Astrocyte (in vitro differentiated cells and primary cell): ENCODE measurements around the gene COL15A1. TPM values are rescaled to one million over a fixed set of nuclear protein-coding genes. Genes with fewer than 3 reads are reported as not detected.

Experiments
- DNase-seq: peaks from one replicate; pipeline ENCODE4 v3.0.0-alpha.2; 2010; ENCODE audit warnings: low read depth
- FAIRE-seq: peaks from 2 replicates; lab custom pipeline; 2011; peaks lifted over from hg19 to GRCh38; lab: Jason Lieb, UNC
- H2AFZ ChIP-seq: 2 replicates; pipeline ENCODE4 v1.6.0; 2012; ENCODE audit warnings: low read depth, low read length, inconsistent platforms
- H3K27ac ChIP-seq: 2 replicates; pipeline ENCODE4 v1.5.1; 2011; ENCODE audit warnings: low read depth, low read length, inconsistent platforms
- H3K27me3 ChIP-seq: 2 replicates; pipeline ENCODE4 v1.6.0; 2011; ENCODE audit warnings: low read length, inconsistent platforms; ENCODE audit not compliant: insufficient read depth
- H3K36me3 ChIP-seq: 2 replicates; pipeline ENCODE4 v1.5.1; 2011; ENCODE audit warnings: low read length, inconsistent platforms; ENCODE audit not compliant: insufficient read depth
- H3K4me1 ChIP-seq: 2 replicates; pipeline ENCODE4 v1.5.1; 2011; ENCODE audit warnings: low read length, inconsistent platforms; ENCODE audit not compliant: insufficient read depth
- H3K4me2 ChIP-seq: 2 replicates; pipeline ENCODE4 v1.6.0; 2012; ENCODE audit warnings: low read length, inconsistent platforms
- H3K4me3 ChIP-seq: 2 replicates; pipeline ENCODE4 v1.5.1; 2011; ENCODE audit warnings: low read depth, mild to moderate bottlenecking, low read length, inconsistent platforms; ENCODE audit not compliant: insufficient read depth
- H3K79me2 ChIP-seq: 2 replicates; pipeline ENCODE4 v1.6.0; 2012; ENCODE audit warnings: mild to moderate bottlenecking, low read length, inconsistent platforms; ENCODE audit not compliant: insufficient read depth
- H3K9ac ChIP-seq: 2 replicates; pipeline ENCODE4 v1.6.0; 2012; ENCODE audit warnings: mild to moderate bottlenecking, low read length, inconsistent platforms
- H3K9me3 ChIP-seq: 2 replicates; pipeline ENCODE4 v1.5.1; 2012; ENCODE audit warnings: low read depth, mild to moderate bottlenecking, low read length, inconsistent platforms; ENCODE audit not compliant: insufficient read depth
- H4K20me1 ChIP-seq: 2 replicates; pipeline ENCODE4 v1.6.0; 2012; ENCODE audit warnings: low read length, inconsistent platforms; ENCODE audit not compliant: insufficient read depth
- H3K27ac Mint-ChIP-seq: one replicate; pipeline ENCODE4 v1.8.0; 2021; ENCODE audit warnings: mild to moderate bottlenecking, mixed read lengths; ENCODE audit not compliant: unreplicated experiment
- H3K27me3 Mint-ChIP-seq: one replicate; pipeline ENCODE4 v1.8.0; 2021; ENCODE audit warnings: low read depth, mixed read lengths; ENCODE audit not compliant: unreplicated experiment
- H3K36me3 Mint-ChIP-seq: one replicate; pipeline ENCODE4 v1.8.0; 2021; ENCODE audit warnings: low read depth, mixed read lengths; ENCODE audit not compliant: unreplicated experiment
- H3K4me1 Mint-ChIP-seq: one replicate; pipeline ENCODE4 v1.8.0; 2021; ENCODE audit warnings: low read depth, mixed read lengths; ENCODE audit not compliant: unreplicated experiment
- H3K4me3 Mint-ChIP-seq: one replicate; pipeline ENCODE4 v1.8.0; 2021; ENCODE audit warnings: mild to moderate bottlenecking, moderate library complexity, mixed read lengths; ENCODE audit not compliant: unreplicated experiment
- H3K9me3 Mint-ChIP-seq: one replicate; pipeline ENCODE4 v1.8.0; 2021; ENCODE audit warnings: mild to moderate bottlenecking, mixed read lengths; ENCODE audit not compliant: unreplicated experiment
- EZH2 ChIP-seq: IDR thresholded peaks from 2 replicates; pipeline ENCODE4 v1.6.1; 2012; ENCODE audit warnings: mild to moderate bottlenecking, low read length, inconsistent platforms; ENCODE audit not compliant: insufficient read depth
- total RNA-seq: library from RNA; stranded (reverse); gene quantifications from 2 replicates; pipeline ENCODE4 v1.2.1, GENCODE V29; 2021
- TF ChIP-seq, protein P1 (sequence below): IDR thresholded peaks from 2 replicates; pipeline ENCODE4 v1.5.1; 2011; ENCODE audit warnings: low read depth, mild to moderate bottlenecking, inconsistent platforms, low read length, moderate library complexity; ENCODE audit not compliant: insufficient read depth

Gene COL15A1
- total RNA-seq, 1 donor from 2014 or later: 5.6 TPM

DNA sequence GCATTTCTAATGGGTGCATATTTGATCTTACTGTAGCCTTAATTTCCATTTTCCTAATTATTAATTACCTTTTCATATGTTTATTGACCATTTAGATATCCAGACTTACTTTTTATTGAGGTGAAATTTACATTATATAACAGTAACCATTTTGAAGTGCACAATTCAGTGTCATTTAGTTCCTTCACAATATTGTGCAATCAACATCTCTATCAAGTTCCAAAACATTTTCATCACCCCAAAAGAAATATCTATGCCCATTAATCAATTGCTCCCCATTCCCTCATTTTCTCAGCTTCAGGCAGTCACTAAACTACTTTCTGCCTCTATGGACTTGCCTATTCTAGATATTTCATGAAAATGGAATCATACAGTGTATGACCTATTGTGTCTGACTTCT, 5.9 kb downstream of the COL15A1 start:
- H3K4me2 ChIP-seq: no peak overlapping the region
- H3K9ac ChIP-seq: no peak overlapping the region
- H3K9me3 ChIP-seq: no peaks in the 10 kb centered on the region
- peaks cover 56% of the 10 kb centered on the region for H3K27me3 ChIP-seq
- TF ChIP-seq, protein P1, sequence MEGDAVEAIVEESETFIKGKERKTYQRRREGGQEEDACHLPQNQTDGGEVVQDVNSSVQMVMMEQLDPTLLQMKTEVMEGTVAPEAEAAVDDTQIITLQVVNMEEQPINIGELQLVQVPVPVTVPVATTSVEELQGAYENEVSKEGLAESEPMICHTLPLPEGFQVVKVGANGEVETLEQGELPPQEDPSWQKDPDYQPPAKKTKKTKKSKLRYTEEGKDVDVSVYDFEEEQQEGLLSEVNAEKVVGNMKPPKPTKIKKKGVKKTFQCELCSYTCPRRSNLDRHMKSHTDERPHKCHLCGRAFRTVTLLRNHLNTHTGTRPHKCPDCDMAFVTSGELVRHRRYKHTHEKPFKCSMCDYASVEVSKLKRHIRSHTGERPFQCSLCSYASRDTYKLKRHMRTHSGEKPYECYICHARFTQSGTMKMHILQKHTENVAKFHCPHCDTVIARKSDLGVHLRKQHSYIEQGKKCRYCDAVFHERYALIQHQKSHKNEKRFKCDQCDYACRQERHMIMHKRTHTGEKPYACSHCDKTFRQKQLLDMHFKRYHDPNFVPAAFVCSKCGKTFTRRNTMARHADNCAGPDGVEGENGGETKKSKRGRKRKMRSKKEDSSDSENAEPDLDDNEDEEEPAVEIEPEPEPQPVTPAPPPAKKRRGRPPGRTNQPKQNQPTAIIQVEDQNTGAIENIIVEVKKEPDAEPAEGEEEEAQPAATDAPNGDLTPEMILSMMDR: no peak
- no peak for TF ChIP-seq EZH2
- H4K20me1 ChIP-seq: no peaks in the 10 kb centered on the region
- H3K9me3 Mint-ChIP-seq: peaks cover 6% of the 10 kb centered on the region
- no peak overlapping the region for H2AFZ ChIP-seq
- no peaks in the 10 kb centered on the region for H3K79me2 ChIP-seq
- H3K27me3 Mint-ChIP-seq: peaks cover 33% of the 10 kb centered on the region
- no peak for FAIRE-seq
- peaks cover 2% of the 10 kb centered on the region for H3K4me1 ChIP-seq
- H3K27ac Mint-ChIP-seq: no peak overlapping the region
- no peak for DNase-seq
- no peaks in the 10 kb centered on the region for H3K36me3 ChIP-seq
- H3K4me1 Mint-ChIP-seq: peaks cover 4% of the 10 kb centered on the region
- H3K4me3 ChIP-seq: no peak overlapping the region
- no peak overlapping the region for H3K4me3 Mint-ChIP-seq
- no peaks in the 10 kb centered on the region for H3K36me3 Mint-ChIP-seq
- no peak overlapping the region for H3K27ac ChIP-seq

DNA sequence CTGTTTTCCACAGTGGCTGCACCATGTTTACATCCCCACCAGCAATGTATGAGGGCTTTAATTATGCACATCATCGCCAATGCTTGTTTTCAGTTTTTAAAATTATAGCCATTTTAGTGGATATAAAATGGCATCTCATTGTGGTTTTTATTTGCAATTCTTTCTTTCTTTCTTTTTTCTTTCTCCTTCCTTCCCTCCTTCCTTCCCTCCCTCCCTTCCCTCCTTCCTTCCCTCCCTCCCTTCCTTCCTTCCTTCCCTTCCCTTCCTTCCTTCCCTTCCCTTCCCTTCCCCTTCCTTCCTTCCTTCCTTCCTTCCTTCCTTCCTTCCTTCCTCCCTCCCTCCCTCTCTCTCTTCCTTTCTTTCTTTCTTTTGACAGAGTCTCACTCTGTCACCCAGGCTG, 6.6 kb downstream of the COL15A1 start:
- Histone ChIP-seq H3K27ac (no peak overlapping the region), H3K36me3 (no peaks in the 10 kb centered on the region), H3K9me3 (no peaks in the 10 kb centered on the region), H3K27me3 (peaks cover 51% of the 10 kb centered on the region), H3K9ac (no peak overlapping the region), H3K79me2 (no peaks in the 10 kb centered on the region), H3K4me3 (no peak overlapping the region), H3K4me1 (no peaks in the 10 kb centered on the region), H4K20me1 (no peaks in the 10 kb centered on the region), H3K4me2 (no peak overlapping the region), H2AFZ (no peak overlapping the region)
- H3K36me3 Mint-ChIP-seq: no peaks in the 10 kb centered on the region
- H3K27me3 Mint-ChIP-seq: peaks cover 28% of the 10 kb centered on the region
- FAIRE-seq (no peak), DNase-seq (no peak)
- no peak for TF ChIP-seq EZH2
- TF ChIP-seq, protein P1: no peak
- no peak overlapping the region for H3K4me3 Mint-ChIP-seq
- peaks cover 4% of the 10 kb centered on the region for H3K4me1 Mint-ChIP-seq
- H3K9me3 Mint-ChIP-seq: peaks cover 6% of the 10 kb centered on the region
- H3K27ac Mint-ChIP-seq: no peak overlapping the region

DNA sequence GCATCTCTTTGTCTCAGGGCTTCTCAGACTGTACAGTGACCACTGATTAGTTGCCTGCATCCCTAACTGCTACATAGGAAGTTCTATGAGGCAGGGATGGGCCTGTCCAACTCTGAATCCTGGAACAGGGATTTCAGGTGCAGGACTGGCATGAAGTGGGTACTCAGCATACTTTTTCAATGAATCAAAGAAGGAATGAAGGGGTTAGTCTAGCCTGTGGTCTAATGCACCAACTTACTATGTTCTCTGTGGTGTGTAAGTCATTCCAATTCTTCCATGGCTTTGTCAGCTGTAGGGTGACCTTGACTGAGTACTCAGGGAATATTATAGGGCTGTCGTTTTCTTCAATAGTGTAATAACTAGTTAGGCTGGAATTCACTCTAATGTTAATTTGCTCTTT, 8.3 kb downstream of the COL15A1 start:
- Histone ChIP-seq H3K27me3 (peaks cover 35% of the 10 kb centered on the region), H3K9ac (no peak overlapping the region), H3K9me3 (peaks cover 3% of the 10 kb centered on the region), H3K4me3 (no peak overlapping the region), H2AFZ (no peak overlapping the region), H3K27ac (no peak overlapping the region), H3K4me2 (no peak overlapping the region), H3K79me2 (no peaks in the 10 kb centered on the region), H4K20me1 (no peaks in the 10 kb centered on the region), H3K36me3 (no peaks in the 10 kb centered on the region), H3K4me1 (no peaks in the 10 kb centered on the region)
- Mint-ChIP-seq H3K4me3 (no peak overlapping the region), H3K4me1 (peaks cover 4% of the 10 kb centered on the region), H3K9me3 (peaks cover 12% of the 10 kb centered on the region), H3K27ac (peak overlapping the region; percentile 69), H3K27me3 (peaks cover 17% of the 10 kb centered on the region), H3K36me3 (no peaks in the 10 kb centered on the region)
- DNase-seq: no peak
- no peak for FAIRE-seq
- TF ChIP-seq EZH2: no peak
- TF ChIP-seq, protein P1: no peak
